OCI-LY1 (cell line): ENCODE measurements around the gene SIGLEC15.

Source experiments
- EZH2 ChIP-seq: fragments of 200-600 bp; sonication (generic), shearing (Covaris generic); IDR thresholded peaks from 2 replicates; pipeline ENCODE4 v1.8.0; 2017; ENCODE audit warnings: borderline replicate concordance, mixed run types, mild to moderate bottlenecking, antibody characterized with exemption, low read length, moderate library complexity, mixed read lengths
- TF ChIP-seq, protein P1 (sequence below): fragments of 200-600 bp; sonication (generic), shearing (Covaris generic); IDR thresholded peaks from 2 replicates; pipeline ENCODE4 v1.5.1; 2017; ENCODE audit warnings: mild to moderate bottlenecking, antibody characterized with exemption, low read length, moderate library complexity, mixed read lengths

DNA sequence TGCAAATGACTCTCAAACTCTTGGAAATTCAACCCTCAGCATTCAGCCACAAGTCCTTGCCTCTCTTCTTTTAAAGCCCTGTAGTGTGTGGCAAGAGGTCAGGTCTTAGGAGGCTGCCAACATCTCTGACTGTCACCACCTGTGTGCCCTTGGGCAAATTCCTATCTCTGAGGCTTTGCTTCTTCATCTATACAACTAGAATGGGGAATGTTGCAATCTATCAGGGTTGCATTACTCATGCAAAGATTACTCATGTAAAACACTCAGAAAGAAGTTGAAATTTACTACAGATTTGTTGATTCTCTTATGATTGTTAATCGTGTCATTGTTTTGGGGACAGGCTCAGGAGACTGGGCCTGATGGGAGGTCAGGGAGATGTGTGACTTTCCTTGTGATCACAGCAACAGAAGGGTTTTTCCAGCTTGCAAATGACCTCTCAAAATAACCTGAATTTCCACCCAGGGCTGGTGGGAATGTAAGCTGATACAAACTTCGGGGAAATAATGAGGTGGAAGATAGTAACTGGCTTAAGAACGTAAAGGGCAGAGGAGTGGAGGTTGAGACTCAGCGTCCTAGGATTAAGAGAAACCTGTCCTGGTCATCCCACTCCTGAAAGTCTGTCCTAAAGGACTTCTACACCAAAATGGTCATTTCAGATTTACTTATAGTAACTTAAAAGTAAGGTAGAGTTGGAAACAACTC is 32.1 kb upstream of the SIGLEC15 start:
- TF ChIP-seq, protein P1, sequence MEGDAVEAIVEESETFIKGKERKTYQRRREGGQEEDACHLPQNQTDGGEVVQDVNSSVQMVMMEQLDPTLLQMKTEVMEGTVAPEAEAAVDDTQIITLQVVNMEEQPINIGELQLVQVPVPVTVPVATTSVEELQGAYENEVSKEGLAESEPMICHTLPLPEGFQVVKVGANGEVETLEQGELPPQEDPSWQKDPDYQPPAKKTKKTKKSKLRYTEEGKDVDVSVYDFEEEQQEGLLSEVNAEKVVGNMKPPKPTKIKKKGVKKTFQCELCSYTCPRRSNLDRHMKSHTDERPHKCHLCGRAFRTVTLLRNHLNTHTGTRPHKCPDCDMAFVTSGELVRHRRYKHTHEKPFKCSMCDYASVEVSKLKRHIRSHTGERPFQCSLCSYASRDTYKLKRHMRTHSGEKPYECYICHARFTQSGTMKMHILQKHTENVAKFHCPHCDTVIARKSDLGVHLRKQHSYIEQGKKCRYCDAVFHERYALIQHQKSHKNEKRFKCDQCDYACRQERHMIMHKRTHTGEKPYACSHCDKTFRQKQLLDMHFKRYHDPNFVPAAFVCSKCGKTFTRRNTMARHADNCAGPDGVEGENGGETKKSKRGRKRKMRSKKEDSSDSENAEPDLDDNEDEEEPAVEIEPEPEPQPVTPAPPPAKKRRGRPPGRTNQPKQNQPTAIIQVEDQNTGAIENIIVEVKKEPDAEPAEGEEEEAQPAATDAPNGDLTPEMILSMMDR, result no peak
- TF ChIP-seq EZH2, result no peak
